ENCODE results near the gene PTPN23.
A peak's percentile ranks its signal among the peaks of the same experiment; 100 is the strongest.

DNA sequence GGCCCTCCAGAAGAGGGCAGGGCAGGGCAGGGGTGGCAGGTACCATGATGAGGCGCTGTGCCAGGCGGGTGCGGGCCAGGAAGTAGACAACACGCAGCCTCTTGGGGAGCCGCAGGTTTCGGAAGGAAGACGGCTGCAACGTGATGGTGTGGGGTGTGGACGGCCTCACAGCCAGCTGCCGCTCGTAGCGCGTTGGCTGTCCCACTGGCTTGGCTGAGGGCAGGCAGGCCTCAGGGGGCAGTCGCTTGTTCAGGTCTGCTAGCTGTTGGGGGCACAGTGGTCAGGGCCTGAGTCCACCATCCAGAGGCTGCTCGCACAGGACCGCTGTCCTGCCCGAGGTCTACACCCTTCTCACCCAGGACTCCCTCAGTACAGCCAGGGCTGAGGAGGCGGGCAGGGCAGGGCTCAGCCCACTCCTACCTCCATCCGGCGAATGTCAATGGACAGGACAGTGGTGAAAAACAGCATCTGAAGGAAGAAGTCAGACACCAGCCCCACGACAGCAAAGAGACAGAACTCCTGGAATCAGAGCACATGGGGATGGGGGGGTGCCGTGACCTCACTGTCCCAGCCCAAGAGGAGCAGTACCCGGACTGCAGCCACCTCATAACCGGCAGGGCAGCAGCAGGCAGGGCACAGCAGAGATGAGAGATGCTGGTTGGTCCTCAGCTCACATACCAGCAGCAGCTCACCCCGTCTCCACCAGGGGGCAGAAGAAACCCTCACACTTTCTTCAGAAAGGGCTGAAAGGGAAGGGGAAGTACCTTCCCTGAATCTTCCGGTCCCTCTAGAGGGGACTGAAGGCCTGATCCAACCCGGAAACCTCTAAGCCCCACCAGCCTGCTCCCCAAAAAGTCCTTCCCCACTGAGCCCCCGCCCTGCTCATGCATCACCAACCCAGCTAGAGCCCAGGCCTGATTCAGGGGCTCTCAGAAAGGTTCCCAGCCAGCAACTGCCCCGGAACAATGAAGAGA is 40.0 kb downstream of the PTPN23 start:
- TF ChIP-seq, protein P1, sequence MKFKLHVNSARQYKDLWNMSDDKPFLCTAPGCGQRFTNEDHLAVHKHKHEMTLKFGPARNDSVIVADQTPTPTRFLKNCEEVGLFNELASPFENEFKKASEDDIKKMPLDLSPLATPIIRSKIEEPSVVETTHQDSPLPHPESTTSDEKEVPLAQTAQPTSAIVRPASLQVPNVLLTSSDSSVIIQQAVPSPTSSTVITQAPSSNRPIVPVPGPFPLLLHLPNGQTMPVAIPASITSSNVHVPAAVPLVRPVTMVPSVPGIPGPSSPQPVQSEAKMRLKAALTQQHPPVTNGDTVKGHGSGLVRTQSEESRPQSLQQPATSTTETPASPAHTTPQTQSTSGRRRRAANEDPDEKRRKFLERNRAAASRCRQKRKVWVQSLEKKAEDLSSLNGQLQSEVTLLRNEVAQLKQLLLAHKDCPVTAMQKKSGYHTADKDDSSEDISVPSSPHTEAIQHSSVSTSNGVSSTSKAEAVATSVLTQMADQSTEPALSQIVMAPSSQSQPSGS (IDR thresholded peaks at IDR 0.05; ENCODE audit: low read length), result no peak; the same call in 1 of the 2 replicates
- TF ChIP-seq, protein P2, sequence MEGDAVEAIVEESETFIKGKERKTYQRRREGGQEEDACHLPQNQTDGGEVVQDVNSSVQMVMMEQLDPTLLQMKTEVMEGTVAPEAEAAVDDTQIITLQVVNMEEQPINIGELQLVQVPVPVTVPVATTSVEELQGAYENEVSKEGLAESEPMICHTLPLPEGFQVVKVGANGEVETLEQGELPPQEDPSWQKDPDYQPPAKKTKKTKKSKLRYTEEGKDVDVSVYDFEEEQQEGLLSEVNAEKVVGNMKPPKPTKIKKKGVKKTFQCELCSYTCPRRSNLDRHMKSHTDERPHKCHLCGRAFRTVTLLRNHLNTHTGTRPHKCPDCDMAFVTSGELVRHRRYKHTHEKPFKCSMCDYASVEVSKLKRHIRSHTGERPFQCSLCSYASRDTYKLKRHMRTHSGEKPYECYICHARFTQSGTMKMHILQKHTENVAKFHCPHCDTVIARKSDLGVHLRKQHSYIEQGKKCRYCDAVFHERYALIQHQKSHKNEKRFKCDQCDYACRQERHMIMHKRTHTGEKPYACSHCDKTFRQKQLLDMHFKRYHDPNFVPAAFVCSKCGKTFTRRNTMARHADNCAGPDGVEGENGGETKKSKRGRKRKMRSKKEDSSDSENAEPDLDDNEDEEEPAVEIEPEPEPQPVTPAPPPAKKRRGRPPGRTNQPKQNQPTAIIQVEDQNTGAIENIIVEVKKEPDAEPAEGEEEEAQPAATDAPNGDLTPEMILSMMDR (IDR thresholded peaks at IDR 0.05; ENCODE audit: control extremely low read depth in 1 of 3, insufficient read depth in 1 of 3, low read depth in 1 of 3, low read length in 3 of 3), result peak in 2 of 3 experiments; percentile 90 to 99; a peak in 3 of 4 replicates
- TF ChIP-seq, protein P3, sequence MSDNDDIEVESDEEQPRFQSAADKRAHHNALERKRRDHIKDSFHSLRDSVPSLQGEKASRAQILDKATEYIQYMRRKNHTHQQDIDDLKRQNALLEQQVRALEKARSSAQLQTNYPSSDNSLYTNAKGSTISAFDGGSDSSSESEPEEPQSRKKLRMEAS (IDR thresholded peaks at IDR 0.05), result no peak
- TF ChIP-seq, protein P4, sequence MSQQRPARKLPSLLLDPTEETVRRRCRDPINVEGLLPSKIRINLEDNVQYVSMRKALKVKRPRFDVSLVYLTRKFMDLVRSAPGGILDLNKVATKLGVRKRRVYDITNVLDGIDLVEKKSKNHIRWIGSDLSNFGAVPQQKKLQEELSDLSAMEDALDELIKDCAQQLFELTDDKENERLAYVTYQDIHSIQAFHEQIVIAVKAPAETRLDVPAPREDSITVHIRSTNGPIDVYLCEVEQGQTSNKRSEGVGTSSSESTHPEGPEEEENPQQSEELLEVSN (IDR thresholded peaks at IDR 0.05), result no peak
- peak in 1 of 2 experiments; percentile 39; a peak in 1 of 3 replicates for TF ChIP-seq POLR2A (IDR thresholded peaks at IDR 0.05; ENCODE audit: control extremely low read depth in 1 of 2, low read depth in 2 of 2, low read length in 2 of 2)
- no peak for TF ChIP-seq TCF12 (IDR thresholded peaks at IDR 0.05; ENCODE audit: low read depth, low read length)
- peak; percentile 17; the same call in 1 of the 2 replicates for TF ChIP-seq POLR2AphosphoS5 (IDR thresholded peaks at IDR 0.05; ENCODE audit: low read depth, low read length)
- TF ChIP-seq EZH2 (IDR thresholded peaks at IDR 0.05; ENCODE audit: low read depth, low read length, severe bottlenecking), result no peak
- no peak for TF ChIP-seq SP2 (IDR thresholded peaks at IDR 0.05; ENCODE audit: low read length)
- no peak for TF ChIP-seq TBP (IDR thresholded peaks at IDR 0.05; ENCODE audit: low read depth, low read length)
